Cardiac fibroblast (primary cell): ENCODE results near the gene TTC28.

Experiments
- DNase-seq, 2 donors: peaks; one replicate each; pipeline versions ENCODE4 v3.0.0 to v3.0.0-alpha.2; 2010; ENCODE audit warnings: low read depth in 2 of 2
- H3K4me3 ChIP-seq, 2 donors: replicated peaks in 1 of 2; 1 replicate in 1 of 2; 2 replicates in 1 of 2; pipeline ENCODE4 v1.5.1; 2011; ENCODE audit warnings: low read depth in 2 of 2, low read length in 2 of 2, mild to moderate bottlenecking in 2 of 2, moderate library complexity in 1 of 2
- CTCF ChIP-seq: IDR thresholded peaks from one replicate; pipeline ENCODE4 v1.5.1; 2011; ENCODE audit warnings: low read depth, mild to moderate bottlenecking, low read length, inconsistent platforms

The TTC28 gene

DNA sequence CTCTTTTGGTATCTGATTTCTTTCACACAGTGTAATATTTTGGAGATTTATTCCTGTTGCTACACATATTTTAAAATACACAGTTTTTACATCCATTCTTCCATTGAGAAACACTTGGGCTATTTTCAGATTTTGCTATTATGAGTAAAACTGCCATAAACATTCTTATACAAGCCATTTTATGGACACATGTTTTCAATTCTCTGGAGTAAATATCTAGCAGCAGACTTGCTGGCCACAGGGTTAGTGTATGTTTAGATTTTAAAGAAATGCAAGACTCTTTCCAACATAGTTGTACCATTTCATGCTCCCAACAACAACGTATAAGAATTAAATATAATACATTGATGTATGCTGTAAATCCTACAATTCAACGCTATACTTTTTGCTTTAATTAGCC, 399.8 kb downstream of the TTC28 start:
- no peak overlapping the region for H3K4me3 ChIP-seq
- TF ChIP-seq CTCF = no peak
- DNase-seq = no peak

DNA sequence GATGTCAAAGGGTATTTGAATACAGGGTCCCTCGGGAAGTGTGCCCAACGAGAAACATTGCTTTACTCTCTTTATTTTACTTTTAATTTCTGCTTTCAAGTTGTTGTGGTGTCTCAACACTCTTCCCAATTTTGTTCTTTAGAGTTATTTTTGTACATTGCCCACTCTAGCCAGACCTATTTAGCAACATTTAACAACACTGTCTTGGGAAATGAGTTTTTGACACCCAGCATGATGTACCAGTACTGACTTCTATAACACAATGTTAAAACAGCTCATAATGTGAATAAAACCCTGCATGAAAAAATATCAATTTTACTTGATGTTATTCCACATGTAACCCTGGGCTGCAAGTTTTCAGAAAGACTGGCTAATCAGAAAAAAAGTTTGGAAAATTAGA, 410.4 kb downstream of the TTC28 start:
- no peak for TF ChIP-seq CTCF
- no peak overlapping the region for H3K4me3 ChIP-seq
- no peak for DNase-seq

- no peak for DNase-seq
- TF ChIP-seq CTCF = no peak
Observed at GRCh38 chr22:28268850-28269249, 410.8 kb downstream of the TTC28 start.

GRCh38 chr22:28268171-28268570, 411.5 kb downstream of the TTC28 start:
- no peak for TF ChIP-seq CTCF
- DNase-seq = no peak
- H3K4me3 ChIP-seq = no peak overlapping the region

More at GRCh38 chr22:28268850-28269249, 410.8 kb downstream of the TTC28 start:
- no peak overlapping the region for H3K4me3 ChIP-seq

DNA sequence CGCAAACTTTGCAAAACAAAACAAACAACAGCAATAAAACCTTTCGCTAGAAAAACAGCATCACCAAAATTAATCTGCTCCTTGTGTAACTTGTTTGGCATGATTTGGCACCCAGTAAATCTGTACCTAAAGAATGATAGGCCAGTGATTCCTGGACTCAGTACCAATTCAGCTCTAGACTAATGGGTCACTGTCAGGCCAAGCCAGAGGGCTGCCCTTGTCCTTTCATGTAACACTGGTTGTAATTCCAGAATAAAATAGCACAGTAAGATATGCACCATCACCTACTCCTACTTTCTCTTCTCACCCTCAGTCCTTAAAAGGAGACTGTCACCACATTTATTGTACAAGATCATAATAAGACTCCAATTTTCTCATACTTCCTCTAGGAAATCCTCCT, 419.0 kb downstream of the TTC28 start:
- H3K4me3 ChIP-seq = no peak overlapping the region
- no peak for TF ChIP-seq CTCF
- no peak for DNase-seq

GRCh38 chr22:28259774-28260312, 419.8 kb downstream of the TTC28 start:
- H3K4me3 ChIP-seq = no peak overlapping the region
- TF ChIP-seq CTCF = no peak
- DNase-seq = no peak

GRCh38 chr22:28254396-28254795, 425.2 kb downstream of the TTC28 start:
- TF ChIP-seq CTCF = no peak
- H3K4me3 ChIP-seq = no peak overlapping the region
- DNase-seq = no peak
